ENCODE results near the gene HYAL4.

- no peak for TF ChIP-seq CTCF (IDR thresholded peaks at IDR 0.05)
- no peak for TF ChIP-seq YY1 (IDR thresholded peaks at IDR 0.05; ENCODE audit: low read depth)
- TF ChIP-seq CHD2 (IDR thresholded peaks at IDR 0.05; ENCODE audit: low read length, partially characterized antibody): no peak
- no peak for TF ChIP-seq POLR2AphosphoS5 (IDR thresholded peaks at IDR 0.05; ENCODE audit: low read depth, low read length)
- TF ChIP-seq, protein P1, sequence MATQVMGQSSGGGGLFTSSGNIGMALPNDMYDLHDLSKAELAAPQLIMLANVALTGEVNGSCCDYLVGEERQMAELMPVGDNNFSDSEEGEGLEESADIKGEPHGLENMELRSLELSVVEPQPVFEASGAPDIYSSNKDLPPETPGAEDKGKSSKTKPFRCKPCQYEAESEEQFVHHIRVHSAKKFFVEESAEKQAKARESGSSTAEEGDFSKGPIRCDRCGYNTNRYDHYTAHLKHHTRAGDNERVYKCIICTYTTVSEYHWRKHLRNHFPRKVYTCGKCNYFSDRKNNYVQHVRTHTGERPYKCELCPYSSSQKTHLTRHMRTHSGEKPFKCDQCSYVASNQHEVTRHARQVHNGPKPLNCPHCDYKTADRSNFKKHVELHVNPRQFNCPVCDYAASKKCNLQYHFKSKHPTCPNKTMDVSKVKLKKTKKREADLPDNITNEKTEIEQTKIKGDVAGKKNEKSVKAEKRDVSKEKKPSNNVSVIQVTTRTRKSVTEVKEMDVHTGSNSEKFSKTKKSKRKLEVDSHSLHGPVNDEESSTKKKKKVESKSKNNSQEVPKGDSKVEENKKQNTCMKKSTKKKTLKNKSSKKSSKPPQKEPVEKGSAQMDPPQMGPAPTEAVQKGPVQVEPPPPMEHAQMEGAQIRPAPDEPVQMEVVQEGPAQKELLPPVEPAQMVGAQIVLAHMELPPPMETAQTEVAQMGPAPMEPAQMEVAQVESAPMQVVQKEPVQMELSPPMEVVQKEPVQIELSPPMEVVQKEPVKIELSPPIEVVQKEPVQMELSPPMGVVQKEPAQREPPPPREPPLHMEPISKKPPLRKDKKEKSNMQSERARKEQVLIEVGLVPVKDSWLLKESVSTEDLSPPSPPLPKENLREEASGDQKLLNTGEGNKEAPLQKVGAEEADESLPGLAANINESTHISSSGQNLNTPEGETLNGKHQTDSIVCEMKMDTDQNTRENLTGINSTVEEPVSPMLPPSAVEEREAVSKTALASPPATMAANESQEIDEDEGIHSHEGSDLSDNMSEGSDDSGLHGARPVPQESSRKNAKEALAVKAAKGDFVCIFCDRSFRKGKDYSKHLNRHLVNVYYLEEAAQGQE (IDR thresholded peaks at IDR 0.05; ENCODE audit: low read depth, low read length): no peak
- no peak for TF ChIP-seq RXRA (IDR thresholded peaks at IDR 0.05; ENCODE audit: borderline replicate concordance, low read depth)
- no peak for TF ChIP-seq RCOR1 (IDR thresholded peaks at IDR 0.05; ENCODE audit: low read length)
- no peak for TF ChIP-seq TAF1 (IDR thresholded peaks at IDR 0.05; ENCODE audit: borderline replicate concordance, low read depth, low read length)
- TF ChIP-seq, protein P2, sequence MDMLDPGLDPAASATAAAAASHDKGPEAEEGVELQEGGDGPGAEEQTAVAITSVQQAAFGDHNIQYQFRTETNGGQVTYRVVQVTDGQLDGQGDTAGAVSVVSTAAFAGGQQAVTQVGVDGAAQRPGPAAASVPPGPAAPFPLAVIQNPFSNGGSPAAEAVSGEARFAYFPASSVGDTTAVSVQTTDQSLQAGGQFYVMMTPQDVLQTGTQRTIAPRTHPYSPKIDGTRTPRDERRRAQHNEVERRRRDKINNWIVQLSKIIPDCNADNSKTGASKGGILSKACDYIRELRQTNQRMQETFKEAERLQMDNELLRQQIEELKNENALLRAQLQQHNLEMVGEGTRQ (IDR thresholded peaks at IDR 0.05; ENCODE audit: borderline replicate concordance, low read depth, low read length): no peak
Measured at GRCh38 chr7:123849855-123850254, 4.9 kb downstream of the HYAL4 start.

Measured in SK-N-SH (cell line).